ENCODE data around the gene UBAP2L. TPM values are rescaled to one million over a fixed set of nuclear protein-coding genes. Genes with fewer than 3 reads are reported as not detected.

UBAP2L gene, protein sequence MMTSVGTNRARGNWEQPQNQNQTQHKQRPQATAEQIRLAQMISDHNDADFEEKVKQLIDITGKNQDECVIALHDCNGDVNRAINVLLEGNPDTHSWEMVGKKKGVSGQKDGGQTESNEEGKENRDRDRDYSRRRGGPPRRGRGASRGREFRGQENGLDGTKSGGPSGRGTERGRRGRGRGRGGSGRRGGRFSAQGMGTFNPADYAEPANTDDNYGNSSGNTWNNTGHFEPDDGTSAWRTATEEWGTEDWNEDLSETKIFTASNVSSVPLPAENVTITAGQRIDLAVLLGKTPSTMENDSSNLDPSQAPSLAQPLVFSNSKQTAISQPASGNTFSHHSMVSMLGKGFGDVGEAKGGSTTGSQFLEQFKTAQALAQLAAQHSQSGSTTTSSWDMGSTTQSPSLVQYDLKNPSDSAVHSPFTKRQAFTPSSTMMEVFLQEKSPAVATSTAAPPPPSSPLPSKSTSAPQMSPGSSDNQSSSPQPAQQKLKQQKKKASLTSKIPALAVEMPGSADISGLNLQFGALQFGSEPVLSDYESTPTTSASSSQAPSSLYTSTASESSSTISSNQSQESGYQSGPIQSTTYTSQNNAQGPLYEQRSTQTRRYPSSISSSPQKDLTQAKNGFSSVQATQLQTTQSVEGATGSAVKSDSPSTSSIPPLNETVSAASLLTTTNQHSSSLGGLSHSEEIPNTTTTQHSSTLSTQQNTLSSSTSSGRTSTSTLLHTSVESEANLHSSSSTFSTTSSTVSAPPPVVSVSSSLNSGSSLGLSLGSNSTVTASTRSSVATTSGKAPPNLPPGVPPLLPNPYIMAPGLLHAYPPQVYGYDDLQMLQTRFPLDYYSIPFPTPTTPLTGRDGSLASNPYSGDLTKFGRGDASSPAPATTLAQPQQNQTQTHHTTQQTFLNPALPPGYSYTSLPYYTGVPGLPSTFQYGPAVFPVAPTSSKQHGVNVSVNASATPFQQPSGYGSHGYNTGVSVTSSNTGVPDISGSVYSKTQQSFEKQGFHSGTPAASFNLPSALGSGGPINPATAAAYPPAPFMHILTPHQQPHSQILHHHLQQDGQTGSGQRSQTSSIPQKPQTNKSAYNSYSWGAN
- 100 to 1,000 TPM in 5 of 7 donors, 10 to 100 TPM in 2; 45.5 to 161 (median 133) TPM for total RNA-seq
- polyA plus RNA-seq, result 100 to 1,000 TPM in 1 of 2 donors, 10 to 100 TPM in 1; 76.4 to 172 TPM
- long read RNA-seq, donor 1, partial matches to known transcripts, result 30 of 55 reads
- long read RNA-seq, donor 1, other reads (novel, unspliced or antisense), result 25 of 55 reads
- long read RNA-seq, donor 2, partial matches to known transcripts, result 232 of 232 reads
- long read RNA-seq, donor 2, other reads (novel, unspliced or antisense), result 0 of 232 reads
- long read RNA-seq, donor 3, transcript UBAP2L-207 (27 exons, 3,988 nt), result major isoform, 23 of 191 reads
- long read RNA-seq, donor 3, partial matches to known transcripts, result 26 of 191 reads
- long read RNA-seq, donor 3, other reads (novel, unspliced or antisense), result 139 of 191 reads

DNA sequence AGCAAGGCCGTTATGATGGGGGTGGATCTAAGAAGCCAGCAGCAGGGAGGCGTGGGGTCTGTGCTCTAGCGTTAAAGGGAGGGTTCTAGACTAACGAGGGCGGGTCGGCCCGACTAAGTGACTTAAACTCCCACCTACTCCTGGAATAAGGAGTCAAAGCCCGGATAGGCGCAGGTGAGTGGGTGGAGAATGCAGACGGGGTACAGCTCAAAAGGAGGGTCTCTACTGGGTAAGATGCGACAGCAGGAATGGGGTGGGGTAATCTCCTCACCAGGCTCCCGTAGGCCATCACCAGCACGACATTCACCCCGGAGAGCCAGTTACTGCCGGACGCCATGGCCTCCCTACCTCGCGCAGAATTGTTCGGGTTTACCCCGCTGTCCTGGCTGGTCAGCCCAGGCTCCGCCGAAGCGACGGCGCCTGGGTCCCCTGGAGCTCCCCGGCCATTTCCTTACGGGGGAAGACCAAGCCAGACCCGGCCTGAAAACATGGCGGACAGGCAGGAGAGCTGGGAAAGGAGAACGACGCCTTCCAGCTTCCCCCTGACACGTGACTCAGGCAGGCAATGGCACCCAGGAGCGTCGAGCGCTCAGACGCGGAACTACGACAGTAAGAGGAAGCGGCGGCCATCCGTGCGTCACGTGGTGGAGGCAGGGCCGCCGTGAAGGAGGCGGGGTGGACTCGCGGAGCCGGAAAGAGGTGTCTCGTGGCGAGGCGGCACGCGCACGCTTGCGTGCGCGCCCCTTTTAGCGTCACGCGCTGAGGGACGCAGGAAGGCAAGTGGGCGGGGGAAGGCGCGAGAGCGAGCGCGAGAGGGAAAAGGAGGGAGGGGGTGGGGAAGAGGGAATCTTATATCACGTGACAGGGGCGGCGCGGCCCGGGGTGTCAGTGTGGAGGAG lies at the start of gene UBAP2L:
TSS of gene UBAP2L (plus strand) at position 885 of the 899 bp plus-strand sequence. CDS start 4,169 bp downstream, outside the sequence.
- no peaks in the 10 kb centered on the region for H3K27me3 ChIP-seq
- no peaks in the 10 kb centered on the region for H3K36me3 ChIP-seq
- peak within 1 kb of the TSS; percentile 93 for H3K4me3 ChIP-seq
- TF ChIP-seq POLR2A (IDR thresholded peaks at IDR 0.05), result peak; percentile 70
- TF ChIP-seq, protein P1, sequence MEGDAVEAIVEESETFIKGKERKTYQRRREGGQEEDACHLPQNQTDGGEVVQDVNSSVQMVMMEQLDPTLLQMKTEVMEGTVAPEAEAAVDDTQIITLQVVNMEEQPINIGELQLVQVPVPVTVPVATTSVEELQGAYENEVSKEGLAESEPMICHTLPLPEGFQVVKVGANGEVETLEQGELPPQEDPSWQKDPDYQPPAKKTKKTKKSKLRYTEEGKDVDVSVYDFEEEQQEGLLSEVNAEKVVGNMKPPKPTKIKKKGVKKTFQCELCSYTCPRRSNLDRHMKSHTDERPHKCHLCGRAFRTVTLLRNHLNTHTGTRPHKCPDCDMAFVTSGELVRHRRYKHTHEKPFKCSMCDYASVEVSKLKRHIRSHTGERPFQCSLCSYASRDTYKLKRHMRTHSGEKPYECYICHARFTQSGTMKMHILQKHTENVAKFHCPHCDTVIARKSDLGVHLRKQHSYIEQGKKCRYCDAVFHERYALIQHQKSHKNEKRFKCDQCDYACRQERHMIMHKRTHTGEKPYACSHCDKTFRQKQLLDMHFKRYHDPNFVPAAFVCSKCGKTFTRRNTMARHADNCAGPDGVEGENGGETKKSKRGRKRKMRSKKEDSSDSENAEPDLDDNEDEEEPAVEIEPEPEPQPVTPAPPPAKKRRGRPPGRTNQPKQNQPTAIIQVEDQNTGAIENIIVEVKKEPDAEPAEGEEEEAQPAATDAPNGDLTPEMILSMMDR (IDR thresholded peaks at IDR 0.05), result peak in 1 of 3 donors; percentile 11
- peak; percentile 99 for TF ChIP-seq EP300 (IDR thresholded peaks at IDR 0.05)
- intact Hi-C loops (cut with DNase I), result no loop called here
- no peaks in the 10 kb centered on the region for H3K9me3 ChIP-seq
- peak within 1 kb of the TSS; percentile 96 to 97 for H3K27ac ChIP-seq
- DNase-seq, result peak; percentile 99 to 100 (median 99)
- peaks cover 3% of the 10 kb centered on the region for H3K4me1 ChIP-seq (ENCODE audit: insufficient read depth)
- WGBS, 3 donors, result 0 to 1% (median 0%) methylated on average over 73 of the region's 73 CpGs

DNA sequence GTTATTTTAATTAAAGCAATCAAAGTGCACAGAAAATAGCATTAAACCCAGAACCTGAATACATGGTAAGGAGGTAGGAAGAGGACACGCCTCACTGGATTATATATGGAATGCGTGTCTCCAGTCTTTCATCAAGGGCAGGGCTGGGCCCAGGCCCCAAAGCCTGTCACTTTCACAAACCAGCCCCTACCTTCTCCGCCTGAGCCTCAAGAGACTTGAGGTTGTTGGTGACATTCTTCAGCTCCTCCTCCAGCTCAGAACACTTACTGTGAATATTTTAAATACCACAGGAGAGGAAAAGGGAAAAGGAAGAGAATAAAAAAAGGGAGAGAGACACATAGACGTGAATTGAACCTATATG lies 49.6 kb upstream of the UBAP2L start:
- DNase-seq, result no peak
- H3K4me3 ChIP-seq, result no peak overlapping the region
- H3K4me1 ChIP-seq (ENCODE audit: insufficient read depth), result no peaks in the 10 kb centered on the region
- TF ChIP-seq POLR2A (IDR thresholded peaks at IDR 0.05), result no peak
- TF ChIP-seq, protein P1 (IDR thresholded peaks at IDR 0.05), result no peak
- no peak for TF ChIP-seq EP300 (IDR thresholded peaks at IDR 0.05)
- no peaks in the 10 kb centered on the region for H3K36me3 ChIP-seq
- WGBS, 3 donors, result 91 to 94% (median 92%) methylated on average over 4 of the region's 4 CpGs
- H3K27me3 ChIP-seq, result no peaks in the 10 kb centered on the region
- intact Hi-C loops (cut with DNase I), result no loop called here
- no peaks in the 10 kb centered on the region for H3K9me3 ChIP-seq
- H3K27ac ChIP-seq, result no peak overlapping the region

DNA sequence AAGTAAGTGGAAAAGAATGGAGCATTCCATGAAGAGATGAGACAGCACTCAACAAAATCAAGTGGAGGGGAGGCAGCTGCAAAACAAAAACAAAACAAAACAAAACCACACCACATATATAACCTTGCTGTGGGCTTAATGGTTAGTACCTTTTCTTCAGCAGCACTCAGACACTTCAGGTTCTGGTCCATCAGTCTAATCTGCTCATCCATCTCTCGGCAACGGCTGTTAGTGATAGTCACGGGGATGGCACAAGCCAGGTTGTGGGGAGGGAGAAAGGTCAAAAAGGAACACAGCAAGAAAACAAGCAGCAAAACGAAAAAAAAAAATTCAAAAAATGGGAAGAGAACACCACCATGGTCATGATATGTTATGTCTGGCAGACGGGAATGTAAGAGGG lies 48.9 kb upstream of the UBAP2L start:
- DNase-seq, result no peak
- intact Hi-C loops (cut with DNase I), result no loop called here
- no peaks in the 10 kb centered on the region for H3K36me3 ChIP-seq

More for the DNA sequence above, 48.9 kb upstream of the UBAP2L start:
- Histone ChIP-seq H3K9me3 (no peaks in the 10 kb centered on the region), H3K4me3 (no peak overlapping the region), H3K27ac (no peak overlapping the region), H3K4me1 (ENCODE audit: insufficient read depth) (no peaks in the 10 kb centered on the region), H3K27me3 (no peaks in the 10 kb centered on the region)
- TF ChIP-seq EP300 (IDR thresholded peaks at IDR 0.05), result no peak
- TF ChIP-seq, protein P1 (IDR thresholded peaks at IDR 0.05), result no peak
- TF ChIP-seq POLR2A (IDR thresholded peaks at IDR 0.05), result no peak
- WGBS, 3 donors, result 90 to 94% (median 90%) methylated on average over 5 of the region's 5 CpGs
